Spleen (tissue), 11 donors: ENCODE data around the gene RFLNA. TPM values are rescaled to one million over a fixed set of nuclear protein-coding genes. Genes with fewer than 3 reads are reported as not detected.

Source experiments
- DNase-seq: peaks from one replicate; pipeline ENCODE4 v3.0.0-alpha.2; 2020
- H3K27ac ChIP-seq, 8 donors: fragments of 200-600 bp; sonication (generic) in 7 of 8; 1 replicate in 4 of 8; 2 replicates in 4 of 8; pipeline versions ENCODE4 v1.5.0 to v1.8.0; 2016 to 2021; ENCODE audit warnings: inconsistent platforms in 4 of 8, mild to moderate bottlenecking in 4 of 8, moderate library complexity in 1 of 8
- H3K27me3 ChIP-seq, 7 donors: fragments of 200-600 bp; sonication (generic) in 6 of 7; replicated peaks in 1 of 7; 1 replicate in 4 of 7; 2 replicates in 3 of 7; pipeline versions ENCODE4 v1.5.0 to v1.8.0; 2016 to 2021; ENCODE audit warnings: inconsistent platforms in 3 of 7, mild to moderate bottlenecking in 1 of 7
- H3K36me3 ChIP-seq, 6 donors: fragments of 200-600 bp; sonication (generic) in 5 of 6; 1 replicate in 4 of 6; 2 replicates in 2 of 6; pipeline versions ENCODE4 v1.5.0 to v1.8.0; 2016 to 2021; ENCODE audit warnings: inconsistent platforms in 2 of 6
- H3K4me1 ChIP-seq, 6 donors: fragments of 200-600 bp; sonication (generic) in 5 of 6; 1 replicate in 3 of 6; 2 replicates in 3 of 6; pipeline versions ENCODE4 v1.5.0 to v1.8.0; 2016 to 2021; ENCODE audit warnings: inconsistent platforms in 3 of 6
- H3K4me3 ChIP-seq, 8 donors: fragments of 200-600 bp; sonication (generic) in 7 of 8; 1 replicate in 4 of 8; 2 replicates in 4 of 8; pipeline versions ENCODE4 v1.5.0 to v1.8.0; 2016 to 2021; ENCODE audit warnings: inconsistent platforms in 4 of 8, mild to moderate bottlenecking in 4 of 8, moderate library complexity in 2 of 8
- H3K9me3 ChIP-seq, 8 donors: fragments of 200-600 bp; sonication (generic) in 7 of 8; 1 replicate in 4 of 8; 2 replicates in 4 of 8; pipeline versions ENCODE4 v1.5.0 to v1.8.0; 2016 to 2021; ENCODE audit warnings: inconsistent platforms in 4 of 8
- CTCF ChIP-seq, 11 experiments: fragments of 200-600 bp in 7 of 11; fragments of 450-650 bp in 4 of 11; sonication (generic) in 4 of 11; IDR thresholded peaks in 8 of 11; conservative IDR thresholded peaks in 3 of 11; 1 replicate in 7 of 11; 2 replicates in 4 of 11; pipeline versions ENCODE4 v1.4.0 to v1.8.0; 2016 to 2021; ENCODE audit warnings: antibody characterized with exemption in 11 of 11, inconsistent platforms in 4 of 11, mild to moderate bottlenecking in 1 of 11
- POLR2A ChIP-seq, 3 donors: fragments of 450-650 bp; IDR thresholded peaks; one replicate each; pipeline ENCODE4 v1.5.1; 2017; ENCODE audit warnings: antibody characterized with exemption in 3 of 3, mild to moderate bottlenecking in 1 of 3
- POLR2AphosphoS5 ChIP-seq, 3 donors: sonication (generic); formaldehyde crosslinking; IDR thresholded peaks; one replicate each; pipeline ENCODE4 v1.5.1; 2017; ENCODE audit warnings: antibody characterized with exemption in 3 of 3
- WGBS, 5 donors: extraction: QIAGEN DNeasy Blood & Tissue Kit in 3 of 5; methylation state at CpG; one replicate each; pipeline versions ENCODE4 v1.1.5 to v1.1.7; 2013 to 2018; 5-methylcytosine and 5-hydroxymethylcytosine counted together
- intact Hi-C: fragments of 100-400 bp; cut with DNase I; formaldehyde crosslinking; loops from one replicate; pipeline ENCODE4 v1.15.0; 2023; ENCODE audit warnings: low total_unique reads
- polyA plus RNA-seq, 3 donors: library from polyadenylated mRNA; stranded (reverse); fragments of 200-250 nt; gene quantifications; one replicate each; pipeline ENCODE4 v1.2.1, GENCODE V29; 2013
- total RNA-seq, 7 donors: library from RNA; depleted of rRNA in 3 of 7; stranded (reverse); fragments of >200 nt in 3 of 7; fragmentation: NEBNext Ultra II Directional in 4 of 7; extraction: Animal tissue kit (Norgen Biotek cat#: 25700) in 4 of 7; gene quantifications; one replicate each; pipeline versions ENCODE4 v1.1.0 to v1.2.1, GENCODE V29; 2016 to 2021
- donor health status: healthy with polysubstance abuse.
- donor health status: DM: no; HTN: no; CAD: no; lungs with moderate emphysema.
- donor health status: DM: no; HTN: no; CAD: no.
- donor health status: Bipolar disorder and iron deficiency.
- donor health status: healthy.
- donor health status: DM: no; HTN: no; CAD: no.
- donor health status: DM: yes; HTN: yes; CAD: no.

The RFLNA gene
- total and polyA plus RNA-seq, 10 donors, result 0.04 to 0.35 (median 0.21) TPM; not detected in 6

GRCh38 chr12:124251186-124251585 is 43.7 kb upstream of the RFLNA start:
- DNase-seq, result no peak
- H3K27ac ChIP-seq, result no peak overlapping the region
- 84 to 95% (median 91%) methylated on average over 7 of the region's 7 CpGs for WGBS, 5 donors
- intact Hi-C loops, result no loop called here
- peaks cover 0 to 16% (median 0%) of the 10 kb centered on the region in 7 donors for H3K27me3 ChIP-seq
- TF ChIP-seq POLR2A (IDR thresholded peaks at IDR 0.05) (no peak), POLR2AphosphoS5 (IDR thresholded peaks at IDR 0.05) (no peak), CTCF (IDR thresholded peaks at IDR 0.05 in 8 of 11, conservative IDR thresholded peaks at IDR 0.05 in 3 of 11) (no peak)
- no peak overlapping the region for H3K4me3 ChIP-seq
- H3K4me1 ChIP-seq, result no peaks in the 10 kb centered on the region
- no peaks in the 10 kb centered on the region for H3K36me3 ChIP-seq
- H3K9me3 ChIP-seq, result peaks cover 0 to 19% (median 15%) of the 10 kb centered on the region in 8 donors

GRCh38 chr12:124252964-124253363 is 41.9 kb upstream of the RFLNA start:
- Histone ChIP-seq H3K36me3 (no peaks in the 10 kb centered on the region), H3K27ac (no peak overlapping the region), H3K9me3 (peaks cover 0 to 1% (median 0%) of the 10 kb centered on the region in 8 donors), H3K4me3 (no peak overlapping the region), H3K4me1 (no peaks in the 10 kb centered on the region), H3K27me3 (peaks cover 0 to 31% (median 0%) of the 10 kb centered on the region in 7 donors)
- WGBS, 5 donors, result 91 to 97% (median 96%) methylated on average over 6 of the region's 6 CpGs
- TF ChIP-seq POLR2AphosphoS5 (IDR thresholded peaks at IDR 0.05) (no peak), CTCF (IDR thresholded peaks at IDR 0.05 in 8 of 11, conservative IDR thresholded peaks at IDR 0.05 in 3 of 11) (no peak), POLR2A (IDR thresholded peaks at IDR 0.05) (no peak)
- no peak for DNase-seq
- intact Hi-C loops, result no loop called here

GRCh38 chr12:124254126-124254525 is 40.8 kb upstream of the RFLNA start:
- intact Hi-C loops, result no loop called here
- Histone ChIP-seq H3K27ac (no peak overlapping the region), H3K27me3 (peaks cover 0 to 41% (median 0%) of the 10 kb centered on the region in 7 donors), H3K9me3 (no peaks in the 10 kb centered on the region), H3K4me1 (no peaks in the 10 kb centered on the region), H3K4me3 (no peak overlapping the region), H3K36me3 (no peaks in the 10 kb centered on the region)
- no peak for DNase-seq
- no peak for TF ChIP-seq POLR2AphosphoS5 (IDR thresholded peaks at IDR 0.05)
- no peak for TF ChIP-seq CTCF (IDR thresholded peaks at IDR 0.05 in 8 of 11, conservative IDR thresholded peaks at IDR 0.05 in 3 of 11)
- TF ChIP-seq POLR2A (IDR thresholded peaks at IDR 0.05), result no peak
- 76 to 91% (median 90%) methylated on average over 8 to 10 of the region's 10 CpGs for WGBS, 5 donors

- Histone ChIP-seq H3K27ac (no peak overlapping the region), H3K4me3 (no peak overlapping the region), H3K9me3 (no peaks in the 10 kb centered on the region), H3K27me3 (peaks cover 0 to 73% (median 0%) of the 10 kb centered on the region in 7 donors), H3K4me1 (peaks cover 0 to 5% (median 0%) of the 10 kb centered on the region in 6 donors), H3K36me3 (no peaks in the 10 kb centered on the region)
- no peak for DNase-seq
- TF ChIP-seq POLR2AphosphoS5 (IDR thresholded peaks at IDR 0.05) (no peak), POLR2A (IDR thresholded peaks at IDR 0.05) (no peak), CTCF (IDR thresholded peaks at IDR 0.05 in 8 of 11, conservative IDR thresholded peaks at IDR 0.05 in 3 of 11) (no peak)
- WGBS, 5 donors, result 24 to 31% (median 26%) methylated on average over 23 of the region's 23 CpGs
- intact Hi-C loops, result no loop called here
Measured at GRCh38 chr12:124259154-124260066, 35.5 kb upstream of the RFLNA start.
